ENCODE measurements around the gene TFCP2. TPM values are rescaled to one million over a fixed set of nuclear protein-coding genes. Genes with fewer than 3 reads are reported as not detected.
A peak's percentile ranks its signal among the peaks of the same experiment; 100 is the strongest.

Gene TFCP2
- total RNA-seq, 4 donors from 2014 or later, result 13.5 to 21.6 (median 19.5) TPM

GRCh38 chr12:51218607-51219161 lies 45.7 kb upstream of the TFCP2 start:
- Histone ChIP-seq H3K9me3 (no peaks in the 10 kb centered on the region), H3K36me3 (peaks cover 0 to 6% (median 0%) of the 10 kb centered on the region in 3 donors), H3K4me1 (peaks cover 0 to 31% (median 17%) of the 10 kb centered on the region in 4 donors), H3K4me3 (peak overlapping the region; percentile 65 to 92 (median 76)), H3K27me3 (no peaks in the 10 kb centered on the region), H3K27ac (peak overlapping the region; percentile 90 to 99 (median 96))
- TF ChIP-seq POLR2A (IDR thresholded peaks at IDR 0.05) (no peak), EP300 (IDR thresholded peaks at IDR 0.05) (no peak)
- TF ChIP-seq, protein P1, sequence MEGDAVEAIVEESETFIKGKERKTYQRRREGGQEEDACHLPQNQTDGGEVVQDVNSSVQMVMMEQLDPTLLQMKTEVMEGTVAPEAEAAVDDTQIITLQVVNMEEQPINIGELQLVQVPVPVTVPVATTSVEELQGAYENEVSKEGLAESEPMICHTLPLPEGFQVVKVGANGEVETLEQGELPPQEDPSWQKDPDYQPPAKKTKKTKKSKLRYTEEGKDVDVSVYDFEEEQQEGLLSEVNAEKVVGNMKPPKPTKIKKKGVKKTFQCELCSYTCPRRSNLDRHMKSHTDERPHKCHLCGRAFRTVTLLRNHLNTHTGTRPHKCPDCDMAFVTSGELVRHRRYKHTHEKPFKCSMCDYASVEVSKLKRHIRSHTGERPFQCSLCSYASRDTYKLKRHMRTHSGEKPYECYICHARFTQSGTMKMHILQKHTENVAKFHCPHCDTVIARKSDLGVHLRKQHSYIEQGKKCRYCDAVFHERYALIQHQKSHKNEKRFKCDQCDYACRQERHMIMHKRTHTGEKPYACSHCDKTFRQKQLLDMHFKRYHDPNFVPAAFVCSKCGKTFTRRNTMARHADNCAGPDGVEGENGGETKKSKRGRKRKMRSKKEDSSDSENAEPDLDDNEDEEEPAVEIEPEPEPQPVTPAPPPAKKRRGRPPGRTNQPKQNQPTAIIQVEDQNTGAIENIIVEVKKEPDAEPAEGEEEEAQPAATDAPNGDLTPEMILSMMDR (IDR thresholded peaks at IDR 0.05), result no peak
- no peak for DNase-seq (ENCODE audit: low spot score in 2 of 2)
- 62% methylated on average over 10 of the region's 10 CpGs for WGBS, 2 donors

GRCh38 chr12:51217968-51218606 lies 45.2 kb upstream of the TFCP2 start, which contains the start of gene POU6F1:
Gene POU6F1 (minus strand): TSS chr12:51218062. CDS start chr12:51206836, 11,226 bp downstream.
- Histone ChIP-seq H3K4me3 (peak within 1 kb of the TSS; percentile 65 to 92 (median 76)), H3K9me3 (no peaks in the 10 kb centered on the region), H3K4me1 (peaks cover 0 to 31% (median 17%) of the 10 kb centered on the region in 4 donors), H3K27me3 (no peaks in the 10 kb centered on the region), H3K36me3 (peaks cover 0 to 10% (median 0%) of the 10 kb centered on the region in 3 donors), H3K27ac (peak within 1 kb of the TSS; percentile 90 to 99 (median 96))
- 1 to 3% methylated on average over 20 of the region's 35 CpGs for WGBS, 2 donors
- TF ChIP-seq, protein P1 (IDR thresholded peaks at IDR 0.05), result peak; percentile 69 to 77 (median 75)
- TF ChIP-seq POLR2A (IDR thresholded peaks at IDR 0.05) (peak in 1 of 2 donors; percentile 46), EP300 (IDR thresholded peaks at IDR 0.05) (peak in 1 of 2 donors; percentile 82)
- DNase-seq (ENCODE audit: low spot score in 2 of 2), result peak; percentile 37 to 57

GRCh38 chr12:51217133-51217967 lies 44.4 kb upstream of the TFCP2 start:
- peak in 1 of 2 donors; percentile 21 for TF ChIP-seq EP300 (IDR thresholded peaks at IDR 0.05)
- TF ChIP-seq, protein P1 (IDR thresholded peaks at IDR 0.05), result peak in 3 of 5 experiments; percentile 10 to 35 (median 27)
- TF ChIP-seq POLR2A (IDR thresholded peaks at IDR 0.05), result no peak
- 0 to 1% methylated on average over 74 of the region's 81 CpGs for WGBS, 2 donors
- H3K4me3 ChIP-seq, result peak overlapping the region; percentile 65 to 92 (median 76)
- peak; percentile 36 to 37 for DNase-seq (ENCODE audit: low spot score in 2 of 2)
- H3K4me1 ChIP-seq, result peaks cover 0 to 31% (median 17%) of the 10 kb centered on the region in 4 donors
- peaks cover 0 to 10% (median 0%) of the 10 kb centered on the region in 3 donors for H3K36me3 ChIP-seq
- no peaks in the 10 kb centered on the region for H3K27me3 ChIP-seq
- H3K27ac ChIP-seq, result peak overlapping the region; percentile 90 to 99 (median 96)
- H3K9me3 ChIP-seq, result no peaks in the 10 kb centered on the region

DNA sequence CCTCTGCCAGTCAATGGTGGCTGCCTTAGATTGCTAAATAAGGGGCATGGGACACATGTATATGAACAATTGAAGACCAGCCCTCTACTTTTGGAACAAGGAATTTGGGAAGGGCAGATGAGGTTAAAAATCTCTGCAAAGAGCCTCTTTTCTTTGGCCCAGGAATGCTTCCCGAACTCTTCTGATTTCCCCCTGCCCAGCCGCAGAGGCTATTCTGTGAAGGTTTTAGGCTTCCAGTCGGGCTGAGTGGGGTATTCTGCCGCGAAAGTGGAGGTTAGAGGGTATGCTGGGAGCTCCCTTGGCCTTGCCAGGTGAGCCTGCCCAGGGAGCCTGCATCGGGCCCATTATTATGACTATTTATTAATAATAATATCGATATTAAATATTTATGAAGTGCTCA lies 43.7 kb upstream of the TFCP2 start:
- Histone ChIP-seq H3K27ac (peak overlapping the region; percentile 90 to 99 (median 96)), H3K4me1 (peaks cover 0 to 31% (median 17%) of the 10 kb centered on the region in 4 donors), H3K36me3 (peaks cover 0 to 10% (median 0%) of the 10 kb centered on the region in 3 donors), H3K9me3 (no peaks in the 10 kb centered on the region), H3K27me3 (no peaks in the 10 kb centered on the region), H3K4me3 (peak overlapping the region; percentile 65 to 92 (median 76))
- no peak for DNase-seq (ENCODE audit: low spot score in 2 of 2)
- WGBS, 2 donors, result 16 to 27% methylated on average over 7 of the region's 7 CpGs
- TF ChIP-seq, protein P1 (IDR thresholded peaks at IDR 0.05), result no peak
- TF ChIP-seq EP300 (IDR thresholded peaks at IDR 0.05) (no peak), POLR2A (IDR thresholded peaks at IDR 0.05) (no peak)
